Testis (tissue), 2 donors: ENCODE results near the gene UCHL5.
A peak's percentile ranks its signal among the peaks of the same experiment; 100 is the strongest.

Experiments used
- POLR2A ChIP-seq: fragments of 450-650 bp; IDR thresholded peaks from one replicate; pipeline ENCODE4 v1.6.1; 2017; ENCODE audit warnings: antibody characterized with exemption, mild to moderate bottlenecking, moderate library complexity
- TF ChIP-seq, protein P1 (sequence below), 3 experiments: fragments of 450-650 bp in 2 of 3; fragments of 200-600 bp in 1 of 3; sonication (generic) in 1 of 3; IDR thresholded peaks; one replicate each; pipeline ENCODE4 v1.5.1; 2016 to 2019; ENCODE audit warnings: antibody characterized with exemption in 3 of 3, mild to moderate bottlenecking in 2 of 3, moderate library complexity in 1 of 3

DNA sequence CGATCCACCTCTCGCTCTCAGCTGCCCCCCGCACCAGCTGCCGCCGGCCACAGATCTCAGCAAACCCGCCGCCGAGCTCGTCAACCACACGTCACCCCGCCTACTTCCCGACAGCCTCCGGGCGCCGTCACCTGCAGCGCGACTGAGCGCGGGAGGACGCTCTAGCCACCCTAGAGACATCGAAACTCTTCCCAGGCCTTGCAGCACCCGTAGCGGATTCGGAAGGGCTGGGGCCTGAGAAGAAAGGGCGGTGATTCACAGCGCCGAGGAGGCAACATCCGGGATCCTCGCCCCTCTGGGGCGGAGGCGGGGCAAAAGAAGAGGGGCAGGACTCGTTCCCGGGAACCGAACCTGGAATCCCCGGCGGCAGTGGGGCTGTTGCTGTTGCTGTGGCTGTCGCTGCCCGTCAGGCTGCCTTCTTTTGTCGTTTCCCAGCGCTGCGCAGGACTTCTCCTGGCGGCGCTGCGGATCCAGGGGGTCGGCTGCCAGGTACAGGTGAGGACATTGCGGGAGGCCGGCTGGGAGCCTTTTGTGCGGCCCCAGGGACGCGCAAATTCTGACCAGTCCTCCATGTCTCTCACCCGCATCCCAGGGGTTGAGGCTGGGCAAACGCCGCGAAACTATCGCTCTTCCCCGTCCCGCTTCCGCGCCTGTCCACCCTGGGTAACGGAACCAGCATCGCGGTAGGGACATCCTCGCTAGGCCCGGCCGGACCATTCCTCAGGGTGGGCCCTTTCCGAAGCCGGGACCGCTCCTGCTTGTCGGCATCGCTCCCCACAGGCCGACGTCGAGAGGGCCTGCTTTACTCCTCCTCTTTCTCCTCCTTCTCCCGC is at the start of gene UCHL5, which contains the start of gene RO60:
- TF ChIP-seq, protein P1, sequence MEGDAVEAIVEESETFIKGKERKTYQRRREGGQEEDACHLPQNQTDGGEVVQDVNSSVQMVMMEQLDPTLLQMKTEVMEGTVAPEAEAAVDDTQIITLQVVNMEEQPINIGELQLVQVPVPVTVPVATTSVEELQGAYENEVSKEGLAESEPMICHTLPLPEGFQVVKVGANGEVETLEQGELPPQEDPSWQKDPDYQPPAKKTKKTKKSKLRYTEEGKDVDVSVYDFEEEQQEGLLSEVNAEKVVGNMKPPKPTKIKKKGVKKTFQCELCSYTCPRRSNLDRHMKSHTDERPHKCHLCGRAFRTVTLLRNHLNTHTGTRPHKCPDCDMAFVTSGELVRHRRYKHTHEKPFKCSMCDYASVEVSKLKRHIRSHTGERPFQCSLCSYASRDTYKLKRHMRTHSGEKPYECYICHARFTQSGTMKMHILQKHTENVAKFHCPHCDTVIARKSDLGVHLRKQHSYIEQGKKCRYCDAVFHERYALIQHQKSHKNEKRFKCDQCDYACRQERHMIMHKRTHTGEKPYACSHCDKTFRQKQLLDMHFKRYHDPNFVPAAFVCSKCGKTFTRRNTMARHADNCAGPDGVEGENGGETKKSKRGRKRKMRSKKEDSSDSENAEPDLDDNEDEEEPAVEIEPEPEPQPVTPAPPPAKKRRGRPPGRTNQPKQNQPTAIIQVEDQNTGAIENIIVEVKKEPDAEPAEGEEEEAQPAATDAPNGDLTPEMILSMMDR (IDR thresholded peaks at IDR 0.05) = peak in 1 of 3 experiments; percentile 6
- peak; percentile 58 for TF ChIP-seq POLR2A
